Stimulated activated CD8-positive, alpha-beta memory T cell treated with anti-CD3 and anti-CD28 coated beads, Interleukin-4, amount 100 ng/mL, for 4 hours (primary cell): ENCODE results near the gene NF2.

ENCODE experiments used
- DNase-seq, 2 donors: peaks; one replicate each; pipeline ENCODE4 v3.0.0-alpha.2; 2020; ENCODE audit warnings: low read depth in 2 of 2, low spot score in 1 of 2

Gene NF2

DNA sequence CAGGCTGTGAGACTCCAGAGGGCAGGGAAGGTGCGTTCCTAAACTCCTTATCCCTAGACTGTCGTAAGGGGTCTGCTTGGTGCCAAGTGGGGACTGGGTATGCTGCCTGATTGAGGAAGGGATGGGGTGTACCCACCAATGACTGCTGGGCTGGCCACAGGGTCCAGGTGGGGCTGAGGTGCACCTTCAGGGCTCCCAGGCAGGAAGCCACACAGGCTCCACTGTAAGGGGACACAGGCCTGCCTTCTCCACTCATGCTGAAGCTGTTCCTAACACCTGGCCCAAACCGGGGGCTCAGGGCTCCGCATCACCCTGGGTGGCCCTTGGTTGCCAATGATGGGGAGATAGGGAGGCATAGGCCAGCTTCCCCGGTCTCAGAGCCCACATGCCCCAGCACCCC lies 136.8 kb downstream of the NF2 start:
- no peak for DNase-seq

- no peak for DNase-seq
Observed at GRCh38 chr22:29741926-29742325, 138.5 kb downstream of the NF2 start.

DNA sequence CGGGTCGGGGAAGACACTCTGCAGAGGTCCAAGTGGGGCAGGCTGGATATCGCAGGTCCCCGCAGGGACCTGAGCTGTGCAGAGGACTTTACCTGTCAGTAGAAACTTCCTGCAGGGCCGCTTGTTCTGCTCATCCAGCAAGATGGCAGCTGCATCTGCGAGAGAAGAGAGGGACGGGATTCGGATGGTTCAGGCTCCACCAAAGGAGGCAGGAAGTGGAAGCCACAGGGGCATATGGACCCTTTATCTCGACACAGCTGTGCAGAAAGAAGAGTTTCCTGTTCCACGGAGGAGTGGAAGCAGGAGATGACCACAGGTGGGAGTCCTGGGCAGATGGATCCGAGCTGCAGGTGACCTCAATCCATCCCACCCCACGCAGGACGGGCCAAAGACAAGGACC lies 138.9 kb downstream of the NF2 start:
- no peak for DNase-seq

GRCh38 chr22:29744902-29745301 lies 141.5 kb downstream of the NF2 start:
- DNase-seq = no peak

GRCh38 chr22:29747832-29748231 lies 144.4 kb downstream of the NF2 start:
- no peak for DNase-seq
